Gastroesophageal sphincter (tissue), 4 donors: ENCODE results near the gene MCMBP. TPM values are rescaled to one million over a fixed set of nuclear protein-coding genes. Genes with fewer than 3 reads are reported as not detected.
"Not testable (repeated sequence)": the region's sequence is repeated elsewhere in the genome, so short reads cannot be mapped to it uniquely, and the experiment has no call there.

ENCODE experiments used
- ATAC-seq: fragments of 150-250 bp; one replicate; pipeline ENCODE4 v1.9.1; 2016; ENCODE audit warnings: mild to moderate bottlenecking, moderate library complexity
- H3K27ac ChIP-seq, 4 donors: fragments of 200-600 bp; sonication (generic) in 3 of 4; 1 replicate in 3 of 4; 2 replicates in 1 of 4; pipeline ENCODE4 v1.5.1; 2016 to 2019
- H3K27me3 ChIP-seq: fragments of 200-600 bp; sonication (generic); one replicate; pipeline ENCODE4 v1.5.1; 2019
- H3K36me3 ChIP-seq, 2 donors: fragments of 200-600 bp; sonication (generic); one replicate each; pipeline ENCODE4 v1.5.1; 2019; ENCODE audit warnings: control low read depth in 1 of 2
- H3K4me1 ChIP-seq, 3 donors: fragments of 200-600 bp; sonication (generic); 1 replicate in 2 of 3; 2 replicates in 1 of 3; pipeline ENCODE4 v1.5.1; 2016 to 2019; ENCODE audit warnings: control low read depth in 2 of 3
- H3K4me3 ChIP-seq, 2 donors: fragments of 200-600 bp; sonication (generic); one replicate each; pipeline ENCODE4 v1.5.1; 2019; ENCODE audit warnings: mild to moderate bottlenecking in 1 of 2, moderate library complexity in 1 of 2
- H3K9me3 ChIP-seq, 3 donors: fragments of 200-600 bp; sonication (generic); one replicate each; pipeline ENCODE4 v1.5.1; 2017 to 2019; ENCODE audit warnings: control low read depth in 2 of 3
- CTCF ChIP-seq, 4 experiments: fragments of 200-600 bp in 2 of 4; fragments of 450-650 bp in 2 of 4; sonication (generic) in 1 of 4; IDR thresholded peaks; one replicate each; pipeline ENCODE4 v1.5.1; 2017 to 2019; ENCODE audit warnings: antibody characterized with exemption in 4 of 4, mild to moderate bottlenecking in 2 of 4, moderate library complexity in 2 of 4
- EP300 ChIP-seq: sonication (generic); formaldehyde crosslinking; IDR thresholded peaks from one replicate; pipeline ENCODE4 v1.6.1; 2017; ENCODE audit warnings: antibody characterized with exemption, mild to moderate bottlenecking
- POLR2A ChIP-seq, 2 donors: fragments of 450-650 bp; IDR thresholded peaks; one replicate each; pipeline ENCODE4 v1.6.1; 2017; ENCODE audit warnings: antibody characterized with exemption in 2 of 2, mild to moderate bottlenecking in 2 of 2, moderate library complexity in 1 of 2
- POLR2AphosphoS5 ChIP-seq: sonication (generic); formaldehyde crosslinking; IDR thresholded peaks from one replicate; pipeline ENCODE4 v1.6.1; 2017; ENCODE audit warnings: antibody characterized with exemption
- WGBS, 2 donors: methylation state at CpG; one replicate each; pipeline ENCODE4 v1.1.5; 2018; ENCODE audit warnings: low coverage in 1 of 2; 5-methylcytosine and 5-hydroxymethylcytosine counted together
- total RNA-seq, 4 donors: library from RNA; depleted of rRNA; stranded (reverse); fragments of >200 nt; gene quantifications; one replicate each; pipeline ENCODE4 v1.1.0, GENCODE V29; 2016

The MCMBP gene
- total RNA-seq, 4 donors from 2014 or later: 45.0 to 68.0 (median 54.8) TPM

- no peak overlapping the region for H3K27ac ChIP-seq
- H3K36me3 ChIP-seq: peaks cover 0 to 100% of the 10 kb centered on the region in 2 donors
- ATAC-seq: no peak
- H3K4me3 ChIP-seq: no peak overlapping the region
- no peaks in the 10 kb centered on the region for H3K9me3 ChIP-seq
- TF ChIP-seq CTCF (IDR thresholded peaks at IDR 0.05): no peak
- no peak for TF ChIP-seq POLR2AphosphoS5
- TF ChIP-seq POLR2A (IDR thresholded peaks at IDR 0.05): no peak
- TF ChIP-seq EP300: no peak
- no peaks in the 10 kb centered on the region for H3K27me3 ChIP-seq
- H3K4me1 ChIP-seq: no peaks in the 10 kb centered on the region
Measured at GRCh38 chr10:119908166-119908565, 35.5 kb upstream of the MCMBP start.

- not testable (repeated sequence) for H3K4me3 ChIP-seq, H3K9me3 ChIP-seq, H3K4me1 ChIP-seq, H3K27ac ChIP-seq, ATAC-seq, H3K27me3 ChIP-seq
- 94 to 97% methylated on average over 7 of the region's 7 CpGs for WGBS, 2 donors
- H3K36me3 ChIP-seq: peaks cover 0 to 100% of the 10 kb centered on the region in 2 donors
Measured at GRCh38 chr10:119907695-119908094, 35.1 kb upstream of the MCMBP start.

- H3K4me1 ChIP-seq: peaks cover 0 to 16% (median 7%) of the 10 kb centered on the region in 3 donors
- TF ChIP-seq POLR2AphosphoS5 (no peak), EP300 (no peak), POLR2A (IDR thresholded peaks at IDR 0.05) (no peak), CTCF (IDR thresholded peaks at IDR 0.05) (no peak)
- no peaks in the 10 kb centered on the region for H3K9me3 ChIP-seq
- ATAC-seq: no peak
- peaks cover 0 to 79% of the 10 kb centered on the region in 2 donors for H3K36me3 ChIP-seq
- 64 to 80% methylated on average over 7 to 16 of the region's 16 CpGs for WGBS, 2 donors
- H3K27ac ChIP-seq: peak overlapping the region in 2 of 4 donors; percentile 12 to 28
- no peaks in the 10 kb centered on the region for H3K27me3 ChIP-seq
- H3K4me3 ChIP-seq: no peak overlapping the region
Measured at GRCh38 chr10:119903946-119904666, 31.5 kb upstream of the MCMBP start.

GRCh38 chr10:119898577-119898976, 25.9 kb upstream of the MCMBP start:
- Histone ChIP-seq H3K4me1 (peaks cover 16 to 69% (median 29%) of the 10 kb centered on the region in 3 donors), H3K4me3 (no peak overlapping the region), H3K27ac (no peak overlapping the region), H3K27me3 (no peaks in the 10 kb centered on the region), H3K9me3 (no peaks in the 10 kb centered on the region), H3K36me3 (peaks cover 3 to 43% of the 10 kb centered on the region in 2 donors)
- WGBS, 2 donors: 92 to 96% methylated on average over 3 to 4 of the region's 4 CpGs
- TF ChIP-seq CTCF (IDR thresholded peaks at IDR 0.05) (no peak), POLR2A (IDR thresholded peaks at IDR 0.05) (no peak), POLR2AphosphoS5 (no peak), EP300 (no peak)
- no peak for ATAC-seq

GRCh38 chr10:119896937-119897770, 24.5 kb upstream of the MCMBP start:
- H3K27ac ChIP-seq: peak overlapping the region; percentile 21 to 68 (median 49)
- WGBS, 2 donors: 52 to 60% methylated on average over 9 of the region's 9 CpGs
- no peak overlapping the region for H3K4me3 ChIP-seq
- H3K9me3 ChIP-seq: no peaks in the 10 kb centered on the region
- H3K36me3 ChIP-seq: peaks cover 3 to 28% of the 10 kb centered on the region in 2 donors
- ATAC-seq: no peak
- H3K4me1 ChIP-seq: peaks cover 19 to 76% (median 31%) of the 10 kb centered on the region in 3 donors
- H3K27me3 ChIP-seq: no peaks in the 10 kb centered on the region
- TF ChIP-seq POLR2AphosphoS5 (peak; percentile 25), EP300 (no peak)
